HCT116 (cell line): ENCODE measurements around the gene MEIOSIN. TPM values are rescaled to one million over a fixed set of nuclear protein-coding genes. Genes with fewer than 3 reads are reported as not detected.

Source experiments
- ATAC-seq: fragments of 200-7000 bp; cut with Tn5 transposase; 2 replicates; pipeline ENCODE4 v1.9.1; 2020; ENCODE audit warnings: mild to moderate bottlenecking, moderate library complexity
- BruUV-seq: library from RNA; stranded (reverse); fragments of 400-500 nt; replicated peaks from 2 replicates; lab custom pipeline; 2021; lab: Mats Ljungman, UMichigan
- CTCF ChIA-PET: fragments of 300-600 bp; sonication (Branson Sonifier 250); formaldehyde crosslinking; loops from one replicate; lab custom pipeline; 2021; ENCODE audit warnings: antibody characterized with exemption; lab: Charles Lee
- POLR2A ChIA-PET: fragments of 300-600, 350-600 bp; sonication (Branson Sonifier 250); formaldehyde crosslinking; loops from one replicate; lab custom pipeline; 2021; ENCODE audit warnings: antibody characterized with exemption; lab: Charles Lee
- RAD21 ChIA-PET, 2 experiments: fragments of 300-600 bp; sonication (Branson Sonifier 250); formaldehyde crosslinking; loops; one replicate each; lab custom pipeline; 2023; ENCODE audit warnings: low total read pairs in 2 of 2; ENCODE audit not compliant: uncharacterized antibody in 2 of 2, unreplicated experiment in 2 of 2, low non-redundant PET in 1 of 2; lab: Charles Lee
- DNase-seq: peaks from one replicate; pipeline ENCODE4 v3.0.0-alpha.2; 2010; ENCODE audit warnings: low read depth, low spot score
- H2AFZ ChIP-seq: fragments of 200-600 bp; shearing (Covaris generic), sonication (generic); 2 replicates; pipeline ENCODE4 v1.6.1; 2017; ENCODE audit warnings: low read depth, mixed run types, mixed read lengths, antibody characterized with exemption, low read length; ENCODE audit not compliant: poor library complexity, severe bottlenecking
- H3K27ac ChIP-seq: 2 replicates; pipeline ENCODE4 v1.5.1; 2012; ENCODE audit warnings: low read depth, low read length
- H3K27me3 ChIP-seq: fragments of 200-600 bp; sonication (generic); 2 replicates; pipeline ENCODE4 v1.6.1; 2016; ENCODE audit warnings: mixed run types, low read length, mixed read lengths; ENCODE audit not compliant: insufficient read depth
- H3K36me3 ChIP-seq, 2 experiments: fragments of 200-500 bp in 1 of 2; fragments of 200-600 bp in 1 of 2; sonication (Bioruptor generic) in 1 of 2; sonication (generic) in 1 of 2; 2 replicates each; pipeline versions ENCODE4 v1.5.1 to v1.6.1; 2014 to 2016; ENCODE audit warnings: low read length in 2 of 2, inconsistent platforms in 1 of 2, mixed read lengths in 1 of 2, mixed run types in 1 of 2; ENCODE audit not compliant: insufficient read depth in 2 of 2, control insufficient read depth in 1 of 2
- H3K4me1 ChIP-seq, 2 experiments: fragments of 200-600 bp in 1 of 2; sonication (generic) in 1 of 2; 2 replicates each; pipeline versions ENCODE4 v1.5.1 to v1.6.1; 2012 to 2017; ENCODE audit warnings: low read length in 2 of 2, inconsistent platforms in 1 of 2, mild to moderate bottlenecking in 1 of 2, mixed read lengths in 1 of 2, mixed run types in 1 of 2, moderate library complexity in 1 of 2; ENCODE audit not compliant: insufficient read depth in 2 of 2, control insufficient read depth in 1 of 2
- H3K4me2 ChIP-seq: fragments of 200-600 bp; sonication (generic); 2 replicates; pipeline ENCODE4 v1.6.1; 2017; ENCODE audit warnings: mixed run types, low read length, mixed read lengths
- H3K4me3 ChIP-seq, 2 experiments: fragments of 200-600 bp in 1 of 2; sonication (generic) in 1 of 2; replicated peaks in 1 of 2; 2 replicates each; pipeline ENCODE4 v1.5.1; 2011 to 2016; ENCODE audit warnings: low read length in 2 of 2, control low read depth in 1 of 2, low read depth in 1 of 2, mild to moderate bottlenecking in 1 of 2, mixed read lengths in 1 of 2, mixed run types in 1 of 2
- H3K79me2 ChIP-seq: fragments of 200-600 bp; sonication (generic); 2 replicates; pipeline ENCODE4 v1.6.1; 2017; ENCODE audit warnings: mild to moderate bottlenecking, mixed run types, low read length, moderate library complexity, mixed read lengths; ENCODE audit not compliant: insufficient read depth
- H3K9ac ChIP-seq: fragments of 200-600 bp; sonication (generic); 2 replicates; pipeline ENCODE4 v1.6.1; 2016; ENCODE audit warnings: low read length, mixed read lengths
- H3K9me2 ChIP-seq: fragments of 200-600 bp; sonication (generic), shearing (Covaris generic); 2 replicates; pipeline ENCODE4 v1.6.1; 2017; ENCODE audit warnings: mixed run types, mild to moderate bottlenecking, moderate library complexity; ENCODE audit not compliant: insufficient read depth
- H3K9me3 ChIP-seq, 2 experiments: fragments of 200-500 bp in 1 of 2; fragments of 200-600 bp in 1 of 2; sonication (Bioruptor generic) in 1 of 2; sonication (generic) in 1 of 2; 2 replicates each; pipeline ENCODE4 v1.6.1; 2014 to 2017; ENCODE audit warnings: low read length in 2 of 2, mixed read lengths in 2 of 2, inconsistent platforms in 1 of 2, low read depth in 1 of 2, mild to moderate bottlenecking in 1 of 2, mixed run types in 1 of 2, moderate library complexity in 1 of 2; ENCODE audit not compliant: control insufficient read depth in 1 of 2, insufficient read depth in 1 of 2
- H4K20me1 ChIP-seq: fragments of 200-600 bp; sonication (generic), shearing (Covaris generic); 2 replicates; pipeline ENCODE4 v1.6.1; 2017; ENCODE audit warnings: mixed run types, mild to moderate bottlenecking, moderate library complexity; ENCODE audit not compliant: insufficient read depth
- CEBPB ChIP-seq: IDR thresholded peaks from 2 replicates; pipeline ENCODE4 v1.6.1; 2012; ENCODE audit warnings: low read depth
- ELF1 ChIP-seq: IDR thresholded peaks from 2 replicates; pipeline ENCODE4 v1.6.1; 2012; ENCODE audit warnings: low read depth, borderline replicate concordance
- EZH2 ChIP-seq: fragments of 200-600 bp; sonication (generic); IDR thresholded peaks from 2 replicates; pipeline ENCODE4 v1.6.1; 2017; ENCODE audit warnings: antibody characterized with exemption, mixed run types
- JUND ChIP-seq: IDR thresholded peaks from 2 replicates; pipeline ENCODE4 v1.6.1; 2012
- POLR2A ChIP-seq: IDR thresholded peaks from 2 replicates; pipeline ENCODE4 v1.7.0; 2011; ENCODE audit warnings: borderline replicate concordance; ENCODE audit not compliant: insufficient read depth, insufficient read length; ENCODE audit errors: extremely low read depth
- POLR2AphosphoS5 ChIP-seq: IDR thresholded peaks from 2 replicates; pipeline ENCODE4 v1.6.1; 2011; ENCODE audit warnings: mild to moderate bottlenecking, low read depth, low read length, moderate library complexity
- SIN3A ChIP-seq: IDR thresholded peaks from 2 replicates; pipeline ENCODE4 v1.6.1; 2012; ENCODE audit warnings: low read depth
- SP1 ChIP-seq: IDR thresholded peaks from 2 replicates; pipeline ENCODE4 v1.6.1; 2012; ENCODE audit warnings: low read depth
- SRF ChIP-seq: IDR thresholded peaks from 2 replicates; pipeline ENCODE4 v1.6.1; 2012; ENCODE audit warnings: low read depth
- TCF7L2 ChIP-seq: IDR thresholded peaks from 2 replicates; pipeline ENCODE4 v1.7.0; 2011; ENCODE audit warnings: borderline replicate concordance, inconsistent platforms; ENCODE audit not compliant: insufficient read depth, insufficient read length; ENCODE audit errors: extremely low read depth
- ZFX ChIP-seq: fragments of 450-650 bp; IDR thresholded peaks from 2 replicates; pipeline ENCODE4 v1.6.1; 2017
- intact Hi-C: fragments of 100-400 bp; cut with micrococcal nuclease; formaldehyde crosslinking; loops from 2 replicates; pipeline ENCODE4 v1.10.0; 2022
- total RNA-seq: library from RNA; stranded (reverse); gene quantifications from one replicate; pipeline ENCODE4 v1.2.1, GENCODE V29; 2021; ENCODE audit not compliant: unreplicated experiment
- TF ChIP-seq, protein P1 (sequence below): IDR thresholded peaks from 2 replicates; pipeline ENCODE4 v1.6.1; 2011; ENCODE audit warnings: mild to moderate bottlenecking, low read length, moderate library complexity; ENCODE audit not compliant: insufficient replicate concordance; ENCODE audit errors: extremely low read depth
- TF ChIP-seq, protein P2 (sequence below): IDR thresholded peaks from 2 replicates; pipeline ENCODE4 v1.6.1; 2012; ENCODE audit warnings: low read depth
- TF ChIP-seq, protein P3 (sequence below): IDR thresholded peaks from 2 replicates; pipeline ENCODE4 v1.6.1; 2012

MEIOSIN gene
- total RNA-seq, 1 experiment from 2014 or later: 2.1 TPM

DNA sequence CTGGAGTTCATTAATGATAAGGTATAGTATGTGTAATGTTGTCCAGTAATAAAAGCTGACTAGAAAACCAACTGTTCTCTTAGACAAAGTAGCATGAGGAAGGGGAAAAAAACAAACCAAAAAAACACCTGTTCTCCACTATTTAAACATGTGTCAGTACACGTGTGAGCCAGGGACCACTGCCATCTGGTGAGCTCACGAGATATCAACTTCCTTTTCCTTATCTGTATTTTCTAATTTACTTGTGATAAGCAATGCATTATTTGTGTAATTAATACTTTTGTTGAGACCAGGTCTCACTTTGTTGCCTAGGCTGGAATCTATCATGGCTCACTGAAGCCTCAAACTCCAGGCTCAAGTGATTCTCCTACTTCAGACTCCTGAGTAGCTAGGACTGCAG, 40.1 kb downstream of the MEIOSIN start:
- no peak overlapping the region for H3K27ac ChIP-seq
- peaks cover 0 to 10% of the 10 kb centered on the region in 2 experiments; a peak in 3 of 4 replicates for H3K36me3 ChIP-seq
- no TSS peak for BruUV-seq
- no peaks in the 10 kb centered on the region for H4K20me1 ChIP-seq
- H3K4me1 ChIP-seq: peaks cover 7 to 25% of the 10 kb centered on the region in 2 experiments
- H3K4me3 ChIP-seq: no peak overlapping the region
- ATAC-seq: no peak
- POLR2A ChIA-PET: no interaction called here
- H3K79me2 ChIP-seq: no peaks in the 10 kb centered on the region
- TF ChIP-seq POLR2AphosphoS5 (no peak), SP1 (no peak), ELF1 (no peak), JUND (no peak), SIN3A (no peak), TCF7L2 (no peak), ZFX (no peak), CEBPB (no peak), SRF (no peak), POLR2A (no peak), EZH2 (no peak)
- TF ChIP-seq, protein P1, sequence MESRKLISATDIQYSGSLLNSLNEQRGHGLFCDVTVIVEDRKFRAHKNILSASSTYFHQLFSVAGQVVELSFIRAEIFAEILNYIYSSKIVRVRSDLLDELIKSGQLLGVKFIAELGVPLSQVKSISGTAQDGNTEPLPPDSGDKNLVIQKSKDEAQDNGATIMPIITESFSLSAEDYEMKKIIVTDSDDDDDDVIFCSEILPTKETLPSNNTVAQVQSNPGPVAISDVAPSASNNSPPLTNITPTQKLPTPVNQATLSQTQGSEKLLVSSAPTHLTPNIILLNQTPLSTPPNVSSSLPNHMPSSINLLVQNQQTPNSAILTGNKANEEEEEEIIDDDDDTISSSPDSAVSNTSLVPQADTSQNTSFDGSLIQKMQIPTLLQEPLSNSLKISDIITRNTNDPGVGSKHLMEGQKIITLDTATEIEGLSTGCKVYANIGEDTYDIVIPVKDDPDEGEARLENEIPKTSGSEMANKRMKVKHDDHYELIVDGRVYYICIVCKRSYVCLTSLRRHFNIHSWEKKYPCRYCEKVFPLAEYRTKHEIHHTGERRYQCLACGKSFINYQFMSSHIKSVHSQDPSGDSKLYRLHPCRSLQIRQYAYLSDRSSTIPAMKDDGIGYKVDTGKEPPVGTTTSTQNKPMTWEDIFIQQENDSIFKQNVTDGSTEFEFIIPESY: no peak
- TF ChIP-seq, protein P2, sequence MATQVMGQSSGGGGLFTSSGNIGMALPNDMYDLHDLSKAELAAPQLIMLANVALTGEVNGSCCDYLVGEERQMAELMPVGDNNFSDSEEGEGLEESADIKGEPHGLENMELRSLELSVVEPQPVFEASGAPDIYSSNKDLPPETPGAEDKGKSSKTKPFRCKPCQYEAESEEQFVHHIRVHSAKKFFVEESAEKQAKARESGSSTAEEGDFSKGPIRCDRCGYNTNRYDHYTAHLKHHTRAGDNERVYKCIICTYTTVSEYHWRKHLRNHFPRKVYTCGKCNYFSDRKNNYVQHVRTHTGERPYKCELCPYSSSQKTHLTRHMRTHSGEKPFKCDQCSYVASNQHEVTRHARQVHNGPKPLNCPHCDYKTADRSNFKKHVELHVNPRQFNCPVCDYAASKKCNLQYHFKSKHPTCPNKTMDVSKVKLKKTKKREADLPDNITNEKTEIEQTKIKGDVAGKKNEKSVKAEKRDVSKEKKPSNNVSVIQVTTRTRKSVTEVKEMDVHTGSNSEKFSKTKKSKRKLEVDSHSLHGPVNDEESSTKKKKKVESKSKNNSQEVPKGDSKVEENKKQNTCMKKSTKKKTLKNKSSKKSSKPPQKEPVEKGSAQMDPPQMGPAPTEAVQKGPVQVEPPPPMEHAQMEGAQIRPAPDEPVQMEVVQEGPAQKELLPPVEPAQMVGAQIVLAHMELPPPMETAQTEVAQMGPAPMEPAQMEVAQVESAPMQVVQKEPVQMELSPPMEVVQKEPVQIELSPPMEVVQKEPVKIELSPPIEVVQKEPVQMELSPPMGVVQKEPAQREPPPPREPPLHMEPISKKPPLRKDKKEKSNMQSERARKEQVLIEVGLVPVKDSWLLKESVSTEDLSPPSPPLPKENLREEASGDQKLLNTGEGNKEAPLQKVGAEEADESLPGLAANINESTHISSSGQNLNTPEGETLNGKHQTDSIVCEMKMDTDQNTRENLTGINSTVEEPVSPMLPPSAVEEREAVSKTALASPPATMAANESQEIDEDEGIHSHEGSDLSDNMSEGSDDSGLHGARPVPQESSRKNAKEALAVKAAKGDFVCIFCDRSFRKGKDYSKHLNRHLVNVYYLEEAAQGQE: no peak
- TF ChIP-seq, protein P3, sequence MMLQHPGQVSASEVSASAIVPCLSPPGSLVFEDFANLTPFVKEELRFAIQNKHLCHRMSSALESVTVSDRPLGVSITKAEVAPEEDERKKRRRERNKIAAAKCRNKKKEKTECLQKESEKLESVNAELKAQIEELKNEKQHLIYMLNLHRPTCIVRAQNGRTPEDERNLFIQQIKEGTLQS: no peak
- no peak overlapping the region for H3K9ac ChIP-seq
- no peak for DNase-seq
- CTCF ChIA-PET: no interaction called here
- no peaks in the 10 kb centered on the region for H3K9me2 ChIP-seq
- H2AFZ ChIP-seq: no peak overlapping the region
- intact Hi-C loops: loop anchor here (10.0 kb wide), 1 partner anchor 679 kb away; the partner anchor contains the start of gene PPP1R37
- RAD21 ChIA-PET: interaction anchor here in 1 of 2 experiments (0.6 kb wide), 1 partner anchor 306 kb away, joined by 3 read pairs; no protein-coding TSS in a partner anchor
- no peak overlapping the region for H3K4me2 ChIP-seq
- no peaks in the 10 kb centered on the region for H3K9me3 ChIP-seq
- no peaks in the 10 kb centered on the region for H3K27me3 ChIP-seq
